Natural killer cell (primary cell): Measurements from ENCODE around the gene INHBC. TPM values are rescaled to one million over a fixed set of nuclear protein-coding genes. Genes with fewer than 3 reads are reported as not detected.

ENCODE experiments used
- ATAC-seq, 3 donors: fragments of 150-1000 bp in 2 of 3; fragments of 200-7000 bp in 1 of 3; cut with Tn5 transposase; 1 replicate in 1 of 3; 2 replicates in 2 of 3; pipeline ENCODE4 v1.10.0; 2021; ENCODE audit warnings: mild to moderate bottlenecking in 2 of 3, moderate library complexity in 2 of 3
- DNase-seq, 2 donors: peaks; one replicate each; pipeline versions ENCODE4 v3.0.0 to v3.0.0-alpha.2; 2013 to 2021; ENCODE audit warnings: mixed read lengths in 1 of 2
- H3K27ac ChIP-seq: one replicate; pipeline ENCODE4 v1.5.1; 2013; ENCODE audit warnings: mild to moderate bottlenecking, low read length
- H3K27me3 ChIP-seq: one replicate; pipeline ENCODE4 v1.6.1; 2013; ENCODE audit warnings: low read length; ENCODE audit not compliant: control insufficient read depth, insufficient read depth
- H3K36me3 ChIP-seq: one replicate; pipeline ENCODE4 v1.6.1; 2013; ENCODE audit warnings: low read length; ENCODE audit not compliant: control insufficient read depth, insufficient read depth
- H3K4me1 ChIP-seq: one replicate; pipeline ENCODE4 v1.6.1; 2013; ENCODE audit warnings: low read length; ENCODE audit not compliant: control insufficient read depth, insufficient read depth
- H3K4me3 ChIP-seq: one replicate; pipeline ENCODE4 v1.5.1; 2013; ENCODE audit warnings: low read length
- H3K9me3 ChIP-seq: one replicate; pipeline ENCODE4 v1.6.1; 2013; ENCODE audit warnings: low read length; ENCODE audit not compliant: control insufficient read depth, insufficient read depth
- H3K27ac Mint-ChIP-seq, 2 donors: one replicate each; pipeline ENCODE4 v1.8.0; 2022; ENCODE audit warnings: mild to moderate bottlenecking in 2 of 2, mixed read lengths in 2 of 2, moderate library complexity in 1 of 2
- H3K27me3 Mint-ChIP-seq, 2 donors: one replicate each; pipeline ENCODE4 v1.8.0; 2022; ENCODE audit warnings: low read depth in 2 of 2, mixed read lengths in 2 of 2
- H3K36me3 Mint-ChIP-seq: one replicate; pipeline ENCODE4 v1.8.0; 2022; ENCODE audit warnings: mixed read lengths
- H3K4me1 Mint-ChIP-seq, 2 donors: one replicate each; pipeline ENCODE4 v1.8.0; 2022; ENCODE audit warnings: mixed read lengths in 2 of 2
- H3K4me3 Mint-ChIP-seq: one replicate; pipeline ENCODE4 v1.8.0; 2022; ENCODE audit warnings: mild to moderate bottlenecking, moderate library complexity, mixed read lengths
- H3K9me3 Mint-ChIP-seq, 2 donors: one replicate each; pipeline ENCODE4 v1.8.0; 2022; ENCODE audit warnings: mixed read lengths in 2 of 2
- WGBS: methylation state at CpG from one replicate; pipeline ENCODE4 v1.1.7; 2013; ENCODE audit warnings: missing lambda C conversion rate; ENCODE audit not compliant: insufficient coverage; 5-methylcytosine and 5-hydroxymethylcytosine counted together
- intact Hi-C: fragments of 100-400 bp; cut with micrococcal nuclease; formaldehyde crosslinking; loops from one replicate; pipeline ENCODE4 v1.14.2; 2022
- total RNA-seq, 4 donors: library from RNA; stranded (reverse); fragments of 120-200 nt in 1 of 4; gene quantifications; one replicate each; pipeline versions ENCODE4 v1.2.3 to v1.2.4, GENCODE V29; 2013 to 2022
- TF ChIP-seq, protein P1 (sequence below): fragments of 200-600 bp; IDR thresholded peaks from one replicate; pipeline ENCODE4 v1.8.0; 2022; ENCODE audit warnings: antibody characterized with exemption

INHBC gene
- total RNA-seq, 3 donors from 2014 or later (not counting 1 experiment from before 2014, with no cell fraction given) = 0.18 to 0.35 (median 0.31) TPM

DNA sequence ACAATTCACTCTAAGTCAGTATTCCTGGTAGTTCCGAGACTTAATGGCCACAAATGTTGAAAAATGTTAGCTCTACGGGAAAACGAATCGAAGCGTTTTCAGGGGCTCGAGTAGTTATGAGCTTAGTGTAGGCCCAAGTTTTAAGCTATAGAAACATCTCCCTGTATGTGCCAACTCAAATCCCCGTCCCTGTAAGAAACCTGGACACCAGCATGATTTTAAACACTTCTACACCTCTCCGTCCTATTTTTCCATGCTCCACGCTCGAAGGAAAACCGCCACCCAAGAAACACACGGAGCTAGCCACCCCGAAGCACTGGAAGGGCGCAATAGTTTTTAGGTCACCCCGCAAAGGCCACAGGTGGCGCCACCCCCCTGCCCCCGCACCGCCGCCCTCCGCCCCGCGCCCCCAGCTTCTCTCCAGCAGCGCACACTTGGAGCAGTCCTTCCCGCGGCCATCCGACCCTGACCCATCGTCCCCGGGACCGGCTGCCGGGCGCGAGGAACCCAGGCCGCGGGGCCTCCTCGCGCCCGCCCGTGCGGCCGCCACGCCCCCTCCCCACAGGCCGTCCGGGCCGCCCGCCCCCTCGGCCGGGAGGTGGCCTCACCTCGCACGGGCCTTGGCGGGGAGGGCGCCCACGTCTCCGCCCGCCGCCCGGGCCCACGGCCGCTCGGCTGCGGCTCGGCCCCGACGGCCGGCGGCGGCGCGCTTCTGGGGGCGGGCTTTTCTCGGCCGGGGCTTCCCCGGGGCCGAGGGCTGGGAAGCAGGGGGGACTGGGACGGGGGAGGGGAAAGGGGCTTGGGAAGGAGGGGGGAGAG lies 4.3 kb upstream of the INHBC start:
- TF ChIP-seq, protein P1, sequence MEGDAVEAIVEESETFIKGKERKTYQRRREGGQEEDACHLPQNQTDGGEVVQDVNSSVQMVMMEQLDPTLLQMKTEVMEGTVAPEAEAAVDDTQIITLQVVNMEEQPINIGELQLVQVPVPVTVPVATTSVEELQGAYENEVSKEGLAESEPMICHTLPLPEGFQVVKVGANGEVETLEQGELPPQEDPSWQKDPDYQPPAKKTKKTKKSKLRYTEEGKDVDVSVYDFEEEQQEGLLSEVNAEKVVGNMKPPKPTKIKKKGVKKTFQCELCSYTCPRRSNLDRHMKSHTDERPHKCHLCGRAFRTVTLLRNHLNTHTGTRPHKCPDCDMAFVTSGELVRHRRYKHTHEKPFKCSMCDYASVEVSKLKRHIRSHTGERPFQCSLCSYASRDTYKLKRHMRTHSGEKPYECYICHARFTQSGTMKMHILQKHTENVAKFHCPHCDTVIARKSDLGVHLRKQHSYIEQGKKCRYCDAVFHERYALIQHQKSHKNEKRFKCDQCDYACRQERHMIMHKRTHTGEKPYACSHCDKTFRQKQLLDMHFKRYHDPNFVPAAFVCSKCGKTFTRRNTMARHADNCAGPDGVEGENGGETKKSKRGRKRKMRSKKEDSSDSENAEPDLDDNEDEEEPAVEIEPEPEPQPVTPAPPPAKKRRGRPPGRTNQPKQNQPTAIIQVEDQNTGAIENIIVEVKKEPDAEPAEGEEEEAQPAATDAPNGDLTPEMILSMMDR = no peak
- Mint-ChIP-seq H3K36me3 (no peaks in the 10 kb centered on the region), H3K27ac (peak overlapping the region; percentile 99 to 100), H3K4me1 (peaks cover 33 to 37% of the 10 kb centered on the region in 2 donors), H3K4me3 (peak overlapping the region; percentile 97), H3K9me3 (no peaks in the 10 kb centered on the region), H3K27me3 (no peaks in the 10 kb centered on the region)
- ATAC-seq (peak; percentile 67 to 79 (median 76)), DNase-seq (peak in 1 of 2 donors; percentile 69)
- under 1% methylated on average over 74 of the region's 74 CpGs for WGBS
- H3K36me3 ChIP-seq = no peaks in the 10 kb centered on the region
- intact Hi-C loops = loop anchor here (2.0 kb wide), 1 partner anchor 28 kb away; the partner anchor contains the start of gene GLI1
- H3K4me1 ChIP-seq = peaks cover 19% of the 10 kb centered on the region
- no peaks in the 10 kb centered on the region for H3K9me3 ChIP-seq
- no peaks in the 10 kb centered on the region for H3K27me3 ChIP-seq
- peak overlapping the region; percentile 68 for H3K4me3 ChIP-seq
- H3K27ac ChIP-seq = peak overlapping the region; percentile 99

DNA sequence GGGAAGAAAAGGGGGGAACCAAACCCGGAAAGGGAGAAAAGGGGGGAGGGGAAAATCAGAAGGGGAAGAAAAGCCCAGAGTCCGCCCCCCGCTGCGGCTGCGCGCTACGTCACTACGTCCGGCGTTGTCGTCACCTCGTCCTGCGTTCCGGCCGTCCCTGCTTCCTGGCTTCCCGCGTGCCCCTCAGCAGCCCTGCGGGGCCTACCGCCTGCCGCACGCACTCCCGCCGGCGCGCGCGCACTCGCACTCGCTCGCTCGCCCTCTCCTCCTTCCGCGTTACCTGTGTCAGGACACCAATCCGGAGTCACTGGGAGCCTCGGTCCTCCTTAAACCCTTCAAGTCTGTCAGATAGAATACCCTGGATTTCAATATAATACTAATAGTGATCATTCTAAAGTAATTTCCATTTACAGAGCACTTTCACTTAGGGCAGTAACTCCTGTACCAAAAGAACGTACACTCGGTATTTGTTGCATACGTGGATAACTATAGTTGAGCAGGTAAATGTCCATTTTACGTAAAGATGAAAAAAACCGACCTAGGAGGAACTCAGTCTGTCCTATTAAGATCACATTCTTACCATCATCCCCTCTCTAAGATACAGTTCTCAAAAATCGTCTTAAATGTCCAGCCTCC lies 3.5 kb upstream of the INHBC start, which contains the start of gene R3HDM2:
R3HDM2 (minus strand) TSS at position 113 of the 636 bp plus-strand sequence. CDS start 120,615 bp downstream, outside the sequence.
- DNase-seq (peak; percentile 95 to 98), ATAC-seq (peak; percentile 86 to 93 (median 88))
- Mint-ChIP-seq H3K27ac (peak within 1 kb of the TSS; percentile 99 to 100), H3K4me1 (peaks cover 35 to 41% of the 10 kb centered on the region in 2 donors), H3K27me3 (no peaks in the 10 kb centered on the region), H3K4me3 (peak within 1 kb of the TSS; percentile 97), H3K36me3 (no peaks in the 10 kb centered on the region), H3K9me3 (no peaks in the 10 kb centered on the region)
- H3K27me3 ChIP-seq = no peaks in the 10 kb centered on the region
- no peaks in the 10 kb centered on the region for H3K9me3 ChIP-seq
- TF ChIP-seq, protein P1 = no peak
- H3K4me3 ChIP-seq = peak within 1 kb of the TSS; percentile 68
- under 1% methylated on average over 35 of the region's 41 CpGs for WGBS
- H3K36me3 ChIP-seq = no peaks in the 10 kb centered on the region
- peaks cover 26% of the 10 kb centered on the region for H3K4me1 ChIP-seq
- intact Hi-C loops = loop anchor here (2.0 kb wide), 1 partner anchor 28 kb away; the partner anchor contains the start of gene GLI1
- peak within 1 kb of the TSS; percentile 99 for H3K27ac ChIP-seq

DNA sequence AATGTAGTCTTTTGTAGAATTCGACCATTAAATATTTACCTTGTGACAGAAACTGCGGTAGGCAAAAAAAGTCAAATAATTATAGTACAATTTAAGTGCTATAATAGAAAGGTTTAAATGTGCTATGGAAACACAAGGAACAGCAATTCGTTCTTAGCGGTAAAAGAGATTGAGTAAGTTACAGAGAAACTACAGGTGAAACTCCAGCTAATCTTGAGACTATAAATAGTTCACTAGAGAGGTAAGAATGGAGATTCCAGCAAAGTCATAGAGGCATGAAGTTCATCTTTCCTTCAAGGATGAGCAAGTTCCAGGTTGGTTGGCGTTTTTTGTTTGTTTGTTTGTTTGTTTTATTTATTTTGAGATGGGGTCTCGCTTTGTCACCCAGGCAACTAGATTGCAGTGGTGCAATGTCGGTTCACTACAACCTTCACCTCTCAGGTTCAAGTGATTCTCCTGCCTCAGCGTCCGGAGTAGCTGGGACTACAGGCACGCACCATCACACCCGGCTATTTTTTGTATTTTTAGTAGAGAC lies 2.9 kb upstream of the INHBC start:
- TF ChIP-seq, protein P1 = no peak
- no peaks in the 10 kb centered on the region for H3K27me3 ChIP-seq
- no peaks in the 10 kb centered on the region for H3K9me3 ChIP-seq
- Mint-ChIP-seq H3K9me3 (no peaks in the 10 kb centered on the region), H3K36me3 (no peaks in the 10 kb centered on the region), H3K4me3 (peak overlapping the region; percentile 97), H3K27me3 (no peaks in the 10 kb centered on the region), H3K27ac (peak overlapping the region; percentile 99 to 100), H3K4me1 (peaks cover 35 to 41% of the 10 kb centered on the region in 2 donors)
- H3K36me3 ChIP-seq = no peaks in the 10 kb centered on the region
- DNase-seq = no peak
- 91% methylated on average over 9 of the region's 11 CpGs for WGBS
- H3K27ac ChIP-seq = peak overlapping the region; percentile 99
- peaks cover 26% of the 10 kb centered on the region for H3K4me1 ChIP-seq
- intact Hi-C loops = loop anchor here (2.0 kb wide), 1 partner anchor 27 kb away; the partner anchor contains the start of gene GLI1
- H3K4me3 ChIP-seq = peak overlapping the region; percentile 68
- no peak for ATAC-seq
